Upper lobe of right lung (tissue), 1 donor: ENCODE results near the gene RBM24. TPM values are rescaled to one million over a fixed set of nuclear protein-coding genes. Genes with fewer than 3 reads are reported as not detected.

Experiments
- ATAC-seq: fragments of 200-7000 bp; cut with Tn5 transposase; one replicate; pipeline ENCODE4 v1.9.1; 2020; ENCODE audit warnings: mild to moderate bottlenecking, moderate library complexity
- DNase-seq: peaks from one replicate; pipeline ENCODE4 v3.0.0-alpha.2; 2020
- H3K27ac ChIP-seq: fragments of 200-600 bp; one replicate; pipeline ENCODE4 v1.8.0; 2022
- H3K27me3 ChIP-seq: fragments of 200-600 bp; one replicate; pipeline ENCODE4 v1.8.0; 2022; ENCODE audit warnings: mild to moderate bottlenecking
- H3K36me3 ChIP-seq: fragments of 200-600 bp; one replicate; pipeline ENCODE4 v1.8.0; 2022
- H3K4me1 ChIP-seq: fragments of 200-600 bp; one replicate; pipeline ENCODE4 v1.8.0; 2022
- H3K4me3 ChIP-seq: fragments of 200-600 bp; one replicate; pipeline ENCODE4 v1.8.0; 2022; ENCODE audit warnings: mild to moderate bottlenecking
- H3K9me3 ChIP-seq: fragments of 200-600 bp; one replicate; pipeline ENCODE4 v1.8.0; 2022
- CTCF ChIP-seq: fragments of 200-600 bp; IDR thresholded peaks from one replicate; pipeline ENCODE4 v1.8.0; 2022; ENCODE audit warnings: antibody characterized with exemption
- intact Hi-C: fragments of 100-400 bp; cut with DNase I; formaldehyde crosslinking; loops from one replicate; pipeline ENCODE4 v1.11.0; 2022
- total RNA-seq: library from RNA; stranded (reverse); fragmentation: NEBNext Ultra II Directional; extraction: Animal tissue kit (Norgen Biotek cat#: 25700); gene quantifications from one replicate; pipeline ENCODE4 v1.2.1, GENCODE V29; 2021
- donor health status: DM: no; HTN: yes; CAD: no; lungs with severe emphysema.

The RBM24 gene
- total RNA-seq, 1 donor from 2014 or later, result 0.49 TPM

GRCh38 chr6:17343215-17343614, 62.1 kb downstream of the RBM24 start:
- no peaks in the 10 kb centered on the region for H3K36me3 ChIP-seq
- no peak overlapping the region for H3K27ac ChIP-seq
- no peaks in the 10 kb centered on the region for H3K4me1 ChIP-seq
- no peaks in the 10 kb centered on the region for H3K27me3 ChIP-seq
- no peaks in the 10 kb centered on the region for H3K9me3 ChIP-seq
- intact Hi-C loops, result no loop called here
- ATAC-seq (no peak), DNase-seq (no peak)
- TF ChIP-seq CTCF, result no peak
- no peak overlapping the region for H3K4me3 ChIP-seq

Other genes starting within 250 kb of the RBM24 start
- gene STMND1, start 179.3 kb upstream of the RBM24 start, total RNA-seq, result not detected
- 7.2 TPM for gene CAP2, start 112.2 kb downstream of the RBM24 start, total RNA-seq